Measurements from ENCODE around the gene HEBP1.

The HEBP1 gene

GRCh38 chr12:12929696-12930095 lies 70.4 kb downstream of the HEBP1 start:
- TF ChIP-seq CTCF (IDR thresholded peaks at IDR 0.05; ENCODE audit: borderline replicate concordance, control extremely low read depth, extremely low read depth, insufficient read depth, missing control alignments) = no peak
- in situ Hi-C loops (cut with MboI; ENCODE audit: low sequenced_read_pairs, unreplicated experiment) = no loop called here
- DNase-seq (ENCODE audit: low spot score) = no peak

GRCh38 chr12:12927211-12928079 lies 72.6 kb downstream of the HEBP1 start:
- in situ Hi-C loops (cut with MboI; ENCODE audit: low sequenced_read_pairs, unreplicated experiment) = no loop called here
- DNase-seq (ENCODE audit: low spot score) = no peak

GRCh38 chr12:12926571-12927071 lies 73.4 kb downstream of the HEBP1 start:
- TF ChIP-seq CTCF (IDR thresholded peaks at IDR 0.05; ENCODE audit: borderline replicate concordance, control extremely low read depth, extremely low read depth, insufficient read depth, missing control alignments) = no peak
- DNase-seq (ENCODE audit: low spot score) = no peak
- in situ Hi-C loops (cut with MboI; ENCODE audit: low sequenced_read_pairs, unreplicated experiment) = no loop called here

More at GRCh38 chr12:12927211-12928079, 72.6 kb downstream of the HEBP1 start:
- no peak for TF ChIP-seq CTCF (IDR thresholded peaks at IDR 0.05; ENCODE audit: borderline replicate concordance, control extremely low read depth, extremely low read depth, insufficient read depth, missing control alignments)

GRCh38 chr12:12925388-12925787 lies 74.7 kb downstream of the HEBP1 start:
- in situ Hi-C loops (cut with MboI; ENCODE audit: low sequenced_read_pairs, unreplicated experiment) = no loop called here
- no peak for DNase-seq (ENCODE audit: low spot score)
- no peak for TF ChIP-seq CTCF (IDR thresholded peaks at IDR 0.05; ENCODE audit: borderline replicate concordance, control extremely low read depth, extremely low read depth, insufficient read depth, missing control alignments)

Data from GM13976 (cell line).